ENCODE measurements around the gene CRYBG2. TPM values are rescaled to one million over a fixed set of nuclear protein-coding genes. Genes with fewer than 3 reads are reported as not detected.

The CRYBG2 gene
- total RNA-seq, 1 experiment from 2014 or later: 21.1 TPM

DNA sequence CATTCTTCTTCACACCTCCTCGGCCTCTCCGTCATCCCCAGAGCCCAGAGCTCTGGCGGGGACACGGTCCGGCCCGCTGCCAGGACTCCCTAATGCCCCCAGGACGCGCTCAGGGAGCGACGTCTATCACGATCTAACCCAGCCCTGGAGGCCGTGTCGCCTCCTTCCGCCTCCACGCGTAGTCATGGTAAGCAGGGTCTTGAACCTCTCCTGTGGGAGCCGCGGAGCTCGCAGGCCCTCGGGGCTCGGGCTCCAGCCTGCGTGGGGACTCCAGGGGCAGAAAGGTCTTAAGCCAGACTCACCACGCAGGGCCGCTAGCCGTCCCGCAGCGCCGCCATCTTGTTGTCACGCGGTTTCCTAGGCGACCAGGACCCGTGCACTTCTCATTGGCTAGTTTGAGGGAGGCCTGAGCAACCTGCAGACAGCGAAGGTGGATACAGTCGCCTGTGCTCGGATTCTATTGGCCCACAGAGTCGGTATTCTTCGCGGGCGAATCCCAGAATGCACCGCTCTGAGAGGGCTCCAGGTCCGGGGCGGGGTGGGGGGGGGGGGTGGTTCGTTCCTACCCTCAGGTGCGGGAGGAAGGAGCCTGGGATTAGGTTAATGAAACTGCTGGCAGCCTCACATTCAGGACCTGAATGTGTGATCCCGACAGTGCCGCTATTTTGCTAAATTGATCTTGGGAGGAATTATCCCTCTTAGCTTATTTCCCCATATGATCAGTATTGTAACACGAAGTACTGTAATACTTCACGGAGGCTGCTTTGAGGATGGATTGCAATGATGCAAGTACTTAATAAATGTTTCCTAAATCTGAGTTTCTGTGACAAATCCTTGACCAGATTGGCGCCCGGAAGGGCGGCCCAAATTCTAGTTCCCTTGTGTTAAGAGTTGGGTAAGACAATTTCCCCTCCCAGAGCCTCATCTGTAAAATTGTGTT lies 47.4 kb downstream of the CRYBG2 start, which contains the start of gene UBXN11 (continued):
- TF ChIP-seq, protein P1, sequence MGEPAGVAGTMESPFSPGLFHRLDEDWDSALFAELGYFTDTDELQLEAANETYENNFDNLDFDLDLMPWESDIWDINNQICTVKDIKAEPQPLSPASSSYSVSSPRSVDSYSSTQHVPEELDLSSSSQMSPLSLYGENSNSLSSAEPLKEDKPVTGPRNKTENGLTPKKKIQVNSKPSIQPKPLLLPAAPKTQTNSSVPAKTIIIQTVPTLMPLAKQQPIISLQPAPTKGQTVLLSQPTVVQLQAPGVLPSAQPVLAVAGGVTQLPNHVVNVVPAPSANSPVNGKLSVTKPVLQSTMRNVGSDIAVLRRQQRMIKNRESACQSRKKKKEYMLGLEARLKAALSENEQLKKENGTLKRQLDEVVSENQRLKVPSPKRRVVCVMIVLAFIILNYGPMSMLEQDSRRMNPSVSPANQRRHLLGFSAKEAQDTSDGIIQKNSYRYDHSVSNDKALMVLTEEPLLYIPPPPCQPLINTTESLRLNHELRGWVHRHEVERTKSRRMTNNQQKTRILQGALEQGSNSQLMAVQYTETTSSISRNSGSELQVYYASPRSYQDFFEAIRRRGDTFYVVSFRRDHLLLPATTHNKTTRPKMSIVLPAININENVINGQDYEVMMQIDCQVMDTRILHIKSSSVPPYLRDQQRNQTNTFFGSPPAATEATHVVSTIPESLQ (CRISPR knock-in tag; IDR thresholded peaks at IDR 0.05): no peak
- TF ChIP-seq, protein P2, sequence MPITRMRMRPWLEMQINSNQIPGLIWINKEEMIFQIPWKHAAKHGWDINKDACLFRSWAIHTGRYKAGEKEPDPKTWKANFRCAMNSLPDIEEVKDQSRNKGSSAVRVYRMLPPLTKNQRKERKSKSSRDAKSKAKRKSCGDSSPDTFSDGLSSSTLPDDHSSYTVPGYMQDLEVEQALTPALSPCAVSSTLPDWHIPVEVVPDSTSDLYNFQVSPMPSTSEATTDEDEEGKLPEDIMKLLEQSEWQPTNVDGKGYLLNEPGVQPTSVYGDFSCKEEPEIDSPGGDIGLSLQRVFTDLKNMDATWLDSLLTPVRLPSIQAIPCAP (CRISPR knock-in tag; IDR thresholded peaks at IDR 0.05): 0 out of 2 replicates have a peak, but pooled peaks have one; percentile 51

DNA sequence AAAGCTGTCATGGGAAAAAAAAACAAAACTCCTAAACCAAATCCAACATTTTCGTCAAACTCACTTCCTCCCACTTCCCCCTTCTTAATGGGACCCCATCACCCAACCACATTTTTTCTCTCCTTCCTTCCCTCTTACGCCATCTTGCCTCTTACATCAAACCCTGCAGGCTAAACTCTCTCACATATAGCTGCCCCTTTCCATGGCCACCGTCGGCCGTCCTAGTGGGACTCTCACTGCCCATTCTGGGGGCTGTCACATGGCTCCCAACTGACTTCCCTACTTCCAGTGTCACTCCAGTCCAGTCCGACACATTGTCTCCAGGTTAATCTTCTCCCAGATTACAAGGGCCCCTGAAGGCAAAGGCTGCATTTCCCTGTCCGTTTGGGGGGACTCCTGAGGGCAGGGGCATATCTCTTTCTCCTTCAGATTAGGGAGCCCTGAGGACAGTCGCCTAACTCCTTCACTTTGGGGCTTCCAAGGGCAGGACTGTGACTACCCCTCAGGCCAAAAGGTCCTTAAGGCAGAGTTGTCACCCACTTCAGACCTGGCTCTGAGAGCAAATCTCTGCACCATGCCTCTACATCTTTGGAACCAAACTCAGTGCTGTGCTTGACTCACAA lies 48.2 kb downstream of the CRYBG2 start:
- Mint-ChIP-seq H3K27ac (peak overlapping the region; percentile 96), H3K4me3 (peak overlapping the region; percentile 99), H3K27me3 (ENCODE audit: low read depth) (no peaks in the 10 kb centered on the region), H3K4me1 (peaks cover 23% of the 10 kb centered on the region), H3K9me3 (no peaks in the 10 kb centered on the region), H3K36me3 (no peaks in the 10 kb centered on the region)
- POLR2A ChIA-PET: no interaction called here
- no peak for DNase-seq (ENCODE audit: low spot score)
- TF ChIP-seq CREB1 (CRISPR knock-in tag; IDR thresholded peaks at IDR 0.05): no peak
- TF ChIP-seq, protein P3, sequence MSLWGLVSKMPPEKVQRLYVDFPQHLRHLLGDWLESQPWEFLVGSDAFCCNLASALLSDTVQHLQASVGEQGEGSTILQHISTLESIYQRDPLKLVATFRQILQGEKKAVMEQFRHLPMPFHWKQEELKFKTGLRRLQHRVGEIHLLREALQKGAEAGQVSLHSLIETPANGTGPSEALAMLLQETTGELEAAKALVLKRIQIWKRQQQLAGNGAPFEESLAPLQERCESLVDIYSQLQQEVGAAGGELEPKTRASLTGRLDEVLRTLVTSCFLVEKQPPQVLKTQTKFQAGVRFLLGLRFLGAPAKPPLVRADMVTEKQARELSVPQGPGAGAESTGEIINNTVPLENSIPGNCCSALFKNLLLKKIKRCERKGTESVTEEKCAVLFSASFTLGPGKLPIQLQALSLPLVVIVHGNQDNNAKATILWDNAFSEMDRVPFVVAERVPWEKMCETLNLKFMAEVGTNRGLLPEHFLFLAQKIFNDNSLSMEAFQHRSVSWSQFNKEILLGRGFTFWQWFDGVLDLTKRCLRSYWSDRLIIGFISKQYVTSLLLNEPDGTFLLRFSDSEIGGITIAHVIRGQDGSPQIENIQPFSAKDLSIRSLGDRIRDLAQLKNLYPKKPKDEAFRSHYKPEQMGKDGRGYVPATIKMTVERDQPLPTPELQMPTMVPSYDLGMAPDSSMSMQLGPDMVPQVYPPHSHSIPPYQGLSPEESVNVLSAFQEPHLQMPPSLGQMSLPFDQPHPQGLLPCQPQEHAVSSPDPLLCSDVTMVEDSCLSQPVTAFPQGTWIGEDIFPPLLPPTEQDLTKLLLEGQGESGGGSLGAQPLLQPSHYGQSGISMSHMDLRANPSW (CRISPR knock-in tag; conservative IDR thresholded peaks at IDR 0.05; ENCODE audit: low read depth): no peak
- TF ChIP-seq GABPB1 (CRISPR knock-in tag; IDR thresholded peaks at IDR 0.05): no peak
- TF ChIP-seq, protein P4, sequence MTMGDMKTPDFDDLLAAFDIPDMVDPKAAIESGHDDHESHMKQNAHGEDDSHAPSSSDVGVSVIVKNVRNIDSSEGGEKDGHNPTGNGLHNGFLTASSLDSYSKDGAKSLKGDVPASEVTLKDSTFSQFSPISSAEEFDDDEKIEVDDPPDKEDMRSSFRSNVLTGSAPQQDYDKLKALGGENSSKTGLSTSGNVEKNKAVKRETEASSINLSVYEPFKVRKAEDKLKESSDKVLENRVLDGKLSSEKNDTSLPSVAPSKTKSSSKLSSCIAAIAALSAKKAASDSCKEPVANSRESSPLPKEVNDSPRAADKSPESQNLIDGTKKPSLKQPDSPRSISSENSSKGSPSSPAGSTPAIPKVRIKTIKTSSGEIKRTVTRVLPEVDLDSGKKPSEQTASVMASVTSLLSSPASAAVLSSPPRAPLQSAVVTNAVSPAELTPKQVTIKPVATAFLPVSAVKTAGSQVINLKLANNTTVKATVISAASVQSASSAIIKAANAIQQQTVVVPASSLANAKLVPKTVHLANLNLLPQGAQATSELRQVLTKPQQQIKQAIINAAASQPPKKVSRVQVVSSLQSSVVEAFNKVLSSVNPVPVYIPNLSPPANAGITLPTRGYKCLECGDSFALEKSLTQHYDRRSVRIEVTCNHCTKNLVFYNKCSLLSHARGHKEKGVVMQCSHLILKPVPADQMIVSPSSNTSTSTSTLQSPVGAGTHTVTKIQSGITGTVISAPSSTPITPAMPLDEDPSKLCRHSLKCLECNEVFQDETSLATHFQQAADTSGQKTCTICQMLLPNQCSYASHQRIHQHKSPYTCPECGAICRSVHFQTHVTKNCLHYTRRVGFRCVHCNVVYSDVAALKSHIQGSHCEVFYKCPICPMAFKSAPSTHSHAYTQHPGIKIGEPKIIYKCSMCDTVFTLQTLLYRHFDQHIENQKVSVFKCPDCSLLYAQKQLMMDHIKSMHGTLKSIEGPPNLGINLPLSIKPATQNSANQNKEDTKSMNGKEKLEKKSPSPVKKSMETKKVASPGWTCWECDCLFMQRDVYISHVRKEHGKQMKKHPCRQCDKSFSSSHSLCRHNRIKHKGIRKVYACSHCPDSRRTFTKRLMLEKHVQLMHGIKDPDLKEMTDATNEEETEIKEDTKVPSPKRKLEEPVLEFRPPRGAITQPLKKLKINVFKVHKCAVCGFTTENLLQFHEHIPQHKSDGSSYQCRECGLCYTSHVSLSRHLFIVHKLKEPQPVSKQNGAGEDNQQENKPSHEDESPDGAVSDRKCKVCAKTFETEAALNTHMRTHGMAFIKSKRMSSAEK (CRISPR knock-in tag; IDR thresholded peaks at IDR 0.05; ENCODE audit: borderline replicate concordance): no peak
- TF ChIP-seq, protein P5, sequence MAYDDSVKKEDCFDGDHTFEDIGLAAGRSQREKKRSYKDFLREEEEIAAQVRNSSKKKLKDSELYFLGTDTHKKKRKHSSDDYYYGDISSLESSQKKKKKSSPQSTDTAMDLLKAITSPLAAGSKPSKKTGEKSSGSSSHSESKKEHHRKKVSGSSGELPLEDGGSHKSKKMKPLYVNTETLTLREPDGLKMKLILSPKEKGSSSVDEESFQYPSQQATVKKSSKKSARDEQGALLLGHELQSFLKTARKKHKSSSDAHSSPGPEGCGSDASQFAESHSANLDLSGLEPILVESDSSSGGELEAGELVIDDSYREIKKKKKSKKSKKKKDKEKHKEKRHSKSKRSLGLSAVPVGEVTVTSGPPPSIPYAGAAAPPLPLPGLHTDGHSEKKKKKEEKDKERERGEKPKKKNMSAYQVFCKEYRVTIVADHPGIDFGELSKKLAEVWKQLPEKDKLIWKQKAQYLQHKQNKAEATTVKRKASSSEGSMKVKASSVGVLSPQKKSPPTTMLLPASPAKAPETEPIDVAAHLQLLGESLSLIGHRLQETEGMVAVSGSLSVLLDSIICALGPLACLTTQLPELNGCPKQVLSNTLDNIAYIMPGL (CRISPR knock-in tag; IDR thresholded peaks at IDR 0.05): no peak
- no peak for ATAC-seq
- CTCF ChIA-PET: interaction anchor here (1.4 to 1.6 kb wide), 2 partner anchors 21 to 111 kb away, joined by 4 read pairs; no protein-coding TSS in a partner anchor

Data from WTC11 (cell line).